Body of pancreas (tissue), 4 donors: Measurements from ENCODE around the gene TP53BP2.

Experiments
- POLR2A ChIP-seq, 3 donors: fragments of 450-650 bp; IDR thresholded peaks; one replicate each; pipeline ENCODE4 v1.6.1; 2016; ENCODE audit warnings: antibody characterized with exemption in 3 of 3, mild to moderate bottlenecking in 2 of 3
- TF ChIP-seq, protein P1 (sequence below), 7 experiments: fragments of 450-650 bp in 4 of 7; fragments of 200-600 bp in 3 of 7; sonication (generic) in 3 of 7; IDR thresholded peaks; one replicate each; pipeline ENCODE4 v1.5.1; 2016 to 2019; ENCODE audit warnings: antibody characterized with exemption in 7 of 7

DNA sequence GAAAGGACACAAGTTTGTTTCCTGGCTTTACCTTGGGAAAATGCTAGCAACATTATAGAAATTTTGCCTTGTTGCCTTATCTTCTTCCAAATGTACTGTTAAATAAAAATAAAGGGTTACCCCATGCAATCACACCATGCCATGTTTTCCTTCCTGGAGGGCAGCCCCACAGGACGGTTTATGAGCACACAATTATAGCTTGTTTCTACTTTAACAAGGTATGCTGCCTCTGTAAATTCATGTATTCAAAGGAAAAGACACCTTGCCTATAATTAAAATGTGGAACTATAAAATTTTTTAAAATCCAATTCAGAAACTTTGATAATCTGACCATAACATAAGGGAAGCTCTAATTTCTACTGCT lies 70.1 kb downstream of the TP53BP2 start:
- TF ChIP-seq, protein P1, sequence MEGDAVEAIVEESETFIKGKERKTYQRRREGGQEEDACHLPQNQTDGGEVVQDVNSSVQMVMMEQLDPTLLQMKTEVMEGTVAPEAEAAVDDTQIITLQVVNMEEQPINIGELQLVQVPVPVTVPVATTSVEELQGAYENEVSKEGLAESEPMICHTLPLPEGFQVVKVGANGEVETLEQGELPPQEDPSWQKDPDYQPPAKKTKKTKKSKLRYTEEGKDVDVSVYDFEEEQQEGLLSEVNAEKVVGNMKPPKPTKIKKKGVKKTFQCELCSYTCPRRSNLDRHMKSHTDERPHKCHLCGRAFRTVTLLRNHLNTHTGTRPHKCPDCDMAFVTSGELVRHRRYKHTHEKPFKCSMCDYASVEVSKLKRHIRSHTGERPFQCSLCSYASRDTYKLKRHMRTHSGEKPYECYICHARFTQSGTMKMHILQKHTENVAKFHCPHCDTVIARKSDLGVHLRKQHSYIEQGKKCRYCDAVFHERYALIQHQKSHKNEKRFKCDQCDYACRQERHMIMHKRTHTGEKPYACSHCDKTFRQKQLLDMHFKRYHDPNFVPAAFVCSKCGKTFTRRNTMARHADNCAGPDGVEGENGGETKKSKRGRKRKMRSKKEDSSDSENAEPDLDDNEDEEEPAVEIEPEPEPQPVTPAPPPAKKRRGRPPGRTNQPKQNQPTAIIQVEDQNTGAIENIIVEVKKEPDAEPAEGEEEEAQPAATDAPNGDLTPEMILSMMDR (IDR thresholded peaks at IDR 0.05) = no peak
- no peak for TF ChIP-seq POLR2A (IDR thresholded peaks at IDR 0.05)
